Hepatocyte (in vitro differentiated cells): ENCODE results near the gene SLC26A9.

Experiments used
- CTCF ChIP-seq: fragments of 200-600 bp; sonication (generic); IDR thresholded peaks from 2 replicates; pipeline ENCODE4 v1.5.1; 2016; ENCODE audit warnings: antibody characterized with exemption, mild to moderate bottlenecking; ENCODE audit not compliant: poor library complexity
- EZH2 ChIP-seq: fragments of 200-600 bp; sonication (generic); IDR thresholded peaks from 2 replicates; pipeline ENCODE4 v1.6.1; 2016; ENCODE audit warnings: antibody characterized with exemption, mild to moderate bottlenecking, borderline replicate concordance
- EZH2phosphoT487 ChIP-seq: fragments of 200-600 bp; sonication (generic); IDR thresholded peaks from one replicate; pipeline ENCODE4 v1.6.1; 2018; ENCODE audit warnings: antibody characterized with exemption, mild to moderate bottlenecking, low read depth, moderate library complexity; ENCODE audit not compliant: unreplicated experiment, severe bottlenecking

GRCh38 chr1:205944525-205944924, 1.3 kb upstream of the SLC26A9 start:
- TF ChIP-seq CTCF (no peak), EZH2phosphoT487 (no peak), EZH2 (no peak)
